SK-N-SH (cell line): ENCODE data around the gene LDAH. TPM values are rescaled to one million over a fixed set of nuclear protein-coding genes. Genes with fewer than 3 reads are reported as not detected.

Experiments
- CTCF ChIA-PET: fragments of 300-600, 350-600 bp; formaldehyde crosslinking; extraction: SDS; loops from one replicate; lab custom pipeline; 2021; lab: Yijun Ruan, JAX
- POLR2A ChIA-PET: fragments of 350-600 bp; sonication (Branson Sonifier 250); formaldehyde crosslinking; extraction: SDS; loops from one replicate; lab custom pipeline; 2020; ENCODE audit warnings: antibody characterized with exemption, inconsistent platforms; lab: Yijun Ruan, JAX
- DNase-seq: peaks from one replicate; pipeline ENCODE4 v3.0.0; 2012
- H2AFZ ChIP-seq: fragments of 200-600 bp; sonication (generic); 2 replicates; pipeline ENCODE4 v1.8.1; 2016; ENCODE audit warnings: antibody characterized with exemption, mild to moderate bottlenecking, low read depth
- H3F3A ChIP-seq: fragments of 200-600 bp; sonication (generic); replicated peaks from 2 replicates; pipeline ENCODE3; 2016; ENCODE audit warnings: antibody characterized with exemption, mild to moderate bottlenecking; ENCODE audit not compliant: insufficient read depth
- H3K27ac ChIP-seq, 2 experiments: fragments of 200-500 bp in 1 of 2; fragments of 200-600 bp in 1 of 2; sonication (Bioruptor generic) in 1 of 2; sonication (generic), shearing (Covaris generic) in 1 of 2; 2 replicates each; pipeline versions ENCODE4 v1.5.1 to v1.6.1; 2014 to 2016; ENCODE audit warnings: low read depth in 2 of 2, inconsistent platforms in 1 of 2, low read length in 1 of 2, mild to moderate bottlenecking in 1 of 2, mixed read lengths in 1 of 2
- H3K27me3 ChIP-seq: fragments of 200-600 bp; sonication (generic), shearing (Covaris generic); 2 replicates; pipeline ENCODE4 v1.6.1; 2016; ENCODE audit warnings: mixed run types; ENCODE audit not compliant: insufficient read depth
- H3K36me3 ChIP-seq, 2 experiments: fragments of 200-500 bp in 1 of 2; fragments of 200-600 bp in 1 of 2; sonication (Bioruptor generic) in 1 of 2; sonication (generic) in 1 of 2; replicated peaks in 1 of 2; 2 replicates each; pipeline versions ENCODE3 to v1.5.1; 2014 to 2016; ENCODE audit warnings: low read length in 1 of 2, mild to moderate bottlenecking in 1 of 2; ENCODE audit not compliant: insufficient read depth in 2 of 2, control insufficient read depth in 1 of 2
- H3K4me1 ChIP-seq, 2 experiments: fragments of 200-500 bp in 1 of 2; fragments of 200-600 bp in 1 of 2; sonication (Bioruptor generic) in 1 of 2; sonication (generic), shearing (Covaris generic) in 1 of 2; 2 replicates each; pipeline versions ENCODE4 v1.5.1 to v1.6.1; 2014 to 2016; ENCODE audit warnings: low read depth in 1 of 2, low read length in 1 of 2, mixed run types in 1 of 2; ENCODE audit not compliant: insufficient read depth in 2 of 2, control insufficient read depth in 1 of 2
- H3K4me2 ChIP-seq: fragments of 200-600 bp; sonication (generic), shearing (Covaris generic); 2 replicates; pipeline ENCODE4 v1.6.1; 2017; ENCODE audit warnings: mixed run types
- H3K4me3 ChIP-seq, 2 experiments: fragments of 200-500 bp in 1 of 2; fragments of 200-600 bp in 1 of 2; sonication (Bioruptor generic) in 1 of 2; sonication (generic), shearing (Covaris generic) in 1 of 2; 2 replicates each; pipeline versions ENCODE4 v1.5.1 to v1.8.1; 2014 to 2016; ENCODE audit warnings: low read depth in 2 of 2, inconsistent platforms in 1 of 2, low read length in 1 of 2, mild to moderate bottlenecking in 1 of 2, mixed read lengths in 1 of 2, moderate library complexity in 1 of 2
- H3K79me2 ChIP-seq: fragments of 200-600 bp; sonication (generic); 2 replicates; pipeline ENCODE4 v1.8.1; 2017; ENCODE audit warnings: mild to moderate bottlenecking; ENCODE audit not compliant: insufficient read depth
- H3K9ac ChIP-seq: fragments of 200-600 bp; sonication (generic); 2 replicates; pipeline ENCODE4 v1.6.1; 2017; ENCODE audit warnings: mixed run types
- H3K9me2 ChIP-seq: fragments of 200-600 bp; sonication (generic); 2 replicates; pipeline ENCODE4 v1.6.1; 2017; ENCODE audit warnings: mixed run types
- H3K9me3 ChIP-seq: fragments of 200-600 bp; sonication (generic); 2 replicates; pipeline ENCODE4 v1.6.1; 2017; ENCODE audit warnings: mixed run types, mild to moderate bottlenecking, moderate library complexity
- H4K20me1 ChIP-seq: fragments of 200-600 bp; sonication (generic); 2 replicates; pipeline ENCODE4 v1.6.1; 2017; ENCODE audit warnings: mild to moderate bottlenecking, mixed run types; ENCODE audit not compliant: insufficient read depth
- ELF1 ChIP-seq: IDR thresholded peaks from 2 replicates; pipeline ENCODE4 v1.4.0; 2012
- EZH2phosphoT487 ChIP-seq: fragments of 200-600 bp; sonication (generic); IDR thresholded peaks from 2 replicates; pipeline ENCODE4 v1.6.1; 2017; ENCODE audit warnings: low read depth, mixed run types, mild to moderate bottlenecking, antibody characterized with exemption, moderate library complexity, borderline replicate concordance
- FOSL2 ChIP-seq: IDR thresholded peaks from 2 replicates; pipeline ENCODE4 v1.4.0; 2012; ENCODE audit warnings: low read depth, mild to moderate bottlenecking, moderate library complexity, borderline replicate concordance
- FOXJ3 ChIP-seq: sonication (generic); formaldehyde crosslinking; IDR thresholded peaks from 2 replicates; pipeline ENCODE4 v1.5.1; 2020; ENCODE audit warnings: mild to moderate bottlenecking, missing genetic modification reagents
- FOXM1 ChIP-seq: IDR thresholded peaks from 2 replicates; pipeline ENCODE4 v1.4.0; 2012; ENCODE audit warnings: low read depth, mild to moderate bottlenecking
- GABPA ChIP-seq: IDR thresholded peaks from 2 replicates; pipeline ENCODE4 v1.4.0; 2012; ENCODE audit warnings: low read depth, mild to moderate bottlenecking
- GATA2 ChIP-seq: sonication (generic); formaldehyde crosslinking; IDR thresholded peaks from 2 replicates; pipeline ENCODE4 v1.5.0; 2020; ENCODE audit warnings: mild to moderate bottlenecking, missing genetic modification reagents
- IRF3 ChIP-seq: fragments of 150-350 bp; IDR thresholded peaks from 2 replicates; pipeline ENCODE4 v1.6.1; 2016; ENCODE audit warnings: mild to moderate bottlenecking, low read depth, low read length
- MEF2A ChIP-seq: IDR thresholded peaks from 2 replicates; pipeline ENCODE4 v1.4.0; 2012; ENCODE audit warnings: low read depth, borderline replicate concordance
- NFIC ChIP-seq: IDR thresholded peaks from 2 replicates; pipeline ENCODE4 v1.4.0; 2012; ENCODE audit warnings: borderline replicate concordance
- RAD21 ChIP-seq: IDR thresholded peaks from 2 replicates; pipeline ENCODE4 v1.6.1; 2012; ENCODE audit warnings: mild to moderate bottlenecking, low read length
- REST ChIP-seq: IDR thresholded peaks from 2 replicates; pipeline ENCODE4 v1.6.1; 2012; ENCODE audit warnings: mild to moderate bottlenecking, low read depth, low read length, moderate library complexity
- SIN3A ChIP-seq: IDR thresholded peaks from 2 replicates; pipeline ENCODE4 v1.6.1; 2012; ENCODE audit warnings: low read depth, mild to moderate bottlenecking, low read length, moderate library complexity, borderline replicate concordance
- SMC3 ChIP-seq: IDR thresholded peaks from 2 replicates; pipeline ENCODE4 v1.6.1; 2012; ENCODE audit warnings: low read depth, low read length, improper control_type of control experiment
- YY1 ChIP-seq: IDR thresholded peaks from 2 replicates; pipeline ENCODE4 v1.4.0; 2012; ENCODE audit warnings: low read depth, mild to moderate bottlenecking
- WGBS: methylation state at CpG from one replicate; pipeline ENCODE4 v1.1.6; 2017; ENCODE audit warnings: low lambda C conversion rate; 5-methylcytosine and 5-hydroxymethylcytosine counted together
- polyA plus RNA-seq, 3 experiments: library from polyadenylated mRNA; depleted of rRNA; stranded (reverse); fragments of >200 nt; gene quantifications; 2 replicates each; pipeline ENCODE4 v1.2.3, GENCODE V29; 2012
- TF ChIP-seq, protein P1 (sequence below): fragments of 150-350 bp; IDR thresholded peaks from 2 replicates; pipeline ENCODE4 v1.6.1; 2017; ENCODE audit warnings: antibody characterized with exemption, low read length, low read depth, borderline replicate concordance

LDAH gene
- polyA plus RNA-seq, 1 of the 3 experiments (the other 2 are of a cell fraction) = 12.7 TPM

DNA sequence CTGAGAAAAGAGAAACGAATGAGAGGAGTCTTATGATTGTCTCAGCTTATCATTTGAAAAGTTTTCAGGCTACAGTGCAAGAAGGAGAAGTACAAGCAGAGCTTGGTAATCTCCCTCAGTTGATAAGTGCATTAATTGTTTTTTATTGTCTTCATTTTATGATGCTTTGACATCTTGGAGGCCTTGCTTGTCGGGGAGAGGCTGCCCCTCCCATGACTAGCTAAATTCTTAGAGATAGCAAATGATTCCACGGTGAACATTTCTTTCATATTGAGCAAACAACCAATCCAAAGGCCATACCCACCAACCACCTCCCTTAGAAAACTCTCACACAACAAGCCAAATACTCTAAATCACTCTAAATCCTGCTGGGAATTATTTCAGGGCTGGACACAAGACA lies 116.1 kb downstream of the LDAH start:
- no peaks in the 10 kb centered on the region for H3F3A ChIP-seq
- no peak overlapping the region for H3K27ac ChIP-seq
- no peak overlapping the region for H3K4me2 ChIP-seq
- H4K20me1 ChIP-seq = no peaks in the 10 kb centered on the region
- no peak overlapping the region for H3K9ac ChIP-seq
- WGBS = 84% methylated on average over 3 of the region's 3 CpGs
- H3K36me3 ChIP-seq = peaks cover 5 to 6% of the 10 kb centered on the region in 2 experiments
- no peaks in the 10 kb centered on the region for H3K27me3 ChIP-seq
- no peak for DNase-seq
- ChIA-PET POLR2A (no interaction called here), CTCF (interaction anchor here (0.6 to 1.7 kb wide), 7 partner anchors 14 to 75 kb away, joined by 3 to 5 read pairs (median 3); no protein-coding TSS in a partner anchor)
- no peaks in the 10 kb centered on the region for H3K9me3 ChIP-seq
- H3K9me2 ChIP-seq = no peaks in the 10 kb centered on the region
- no peaks in the 10 kb centered on the region for H3K79me2 ChIP-seq
- TF ChIP-seq SIN3A = no peak
- no peak for TF ChIP-seq MEF2A
- no peak for TF ChIP-seq SMC3
- no peak for TF ChIP-seq RAD21
- no peak for TF ChIP-seq GATA2 (CRISPR knock-in tag)
- no peak for TF ChIP-seq GABPA
- no peak for TF ChIP-seq FOXM1
- TF ChIP-seq FOXJ3 (CRISPR knock-in tag) = no peak
- TF ChIP-seq IRF3 = no peak
- TF ChIP-seq, protein P1, sequence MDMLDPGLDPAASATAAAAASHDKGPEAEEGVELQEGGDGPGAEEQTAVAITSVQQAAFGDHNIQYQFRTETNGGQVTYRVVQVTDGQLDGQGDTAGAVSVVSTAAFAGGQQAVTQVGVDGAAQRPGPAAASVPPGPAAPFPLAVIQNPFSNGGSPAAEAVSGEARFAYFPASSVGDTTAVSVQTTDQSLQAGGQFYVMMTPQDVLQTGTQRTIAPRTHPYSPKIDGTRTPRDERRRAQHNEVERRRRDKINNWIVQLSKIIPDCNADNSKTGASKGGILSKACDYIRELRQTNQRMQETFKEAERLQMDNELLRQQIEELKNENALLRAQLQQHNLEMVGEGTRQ = no peak
- no peak for TF ChIP-seq NFIC
- no peak for TF ChIP-seq REST
- no peak for TF ChIP-seq YY1
- no peak for TF ChIP-seq FOSL2
- no peak for TF ChIP-seq ELF1
- no peak for TF ChIP-seq EZH2phosphoT487
- H3K4me1 ChIP-seq = no peaks in the 10 kb centered on the region; a peak in 1 of 4 replicates
- H2AFZ ChIP-seq = no peak overlapping the region
- no peak overlapping the region for H3K4me3 ChIP-seq
